Measurements from ENCODE around the gene PTCRA.

PTCRA gene

DNA sequence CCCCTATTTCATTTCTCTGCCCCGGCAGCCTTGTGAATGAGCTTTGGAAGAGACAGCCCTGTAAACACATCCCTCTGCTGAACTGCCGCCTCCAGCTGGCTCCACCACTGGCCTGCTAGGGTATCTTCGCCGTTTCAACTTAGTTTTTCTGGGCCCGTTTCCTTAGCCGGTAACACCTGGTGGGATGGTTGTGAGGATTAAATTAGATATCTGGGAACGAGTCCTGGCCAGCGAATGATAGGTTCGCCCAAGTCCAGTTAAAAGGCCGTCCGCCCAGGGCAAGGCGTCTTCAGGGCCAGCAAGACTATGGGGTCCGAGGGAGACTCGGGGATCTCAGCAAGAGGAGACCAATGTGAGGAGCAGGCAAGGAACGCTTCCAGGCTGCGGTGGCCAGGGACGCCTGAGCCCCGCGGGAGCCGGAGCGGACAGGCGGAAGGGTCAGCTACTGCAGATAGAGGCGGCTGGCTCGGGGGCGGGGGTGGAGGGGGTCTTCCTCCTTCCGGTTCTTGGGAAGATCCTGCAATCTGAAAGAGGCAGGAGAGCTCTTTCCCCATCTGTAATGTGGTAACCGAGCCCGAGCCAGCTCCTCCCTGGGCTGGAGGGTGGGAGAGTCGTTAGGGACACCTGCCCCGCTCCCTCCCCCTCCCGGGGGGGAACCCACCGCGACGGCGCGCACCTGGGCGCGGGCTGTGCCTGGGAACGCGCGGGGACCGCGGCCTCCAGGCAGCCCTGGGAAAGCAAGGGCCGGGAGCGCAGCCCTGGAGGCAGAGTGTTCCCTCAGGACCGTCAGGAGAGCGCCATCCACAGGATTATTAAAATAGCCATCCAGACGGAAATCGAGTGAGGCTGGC is 4.5 kb upstream of the PTCRA start:
- TF ChIP-seq, protein P1, sequence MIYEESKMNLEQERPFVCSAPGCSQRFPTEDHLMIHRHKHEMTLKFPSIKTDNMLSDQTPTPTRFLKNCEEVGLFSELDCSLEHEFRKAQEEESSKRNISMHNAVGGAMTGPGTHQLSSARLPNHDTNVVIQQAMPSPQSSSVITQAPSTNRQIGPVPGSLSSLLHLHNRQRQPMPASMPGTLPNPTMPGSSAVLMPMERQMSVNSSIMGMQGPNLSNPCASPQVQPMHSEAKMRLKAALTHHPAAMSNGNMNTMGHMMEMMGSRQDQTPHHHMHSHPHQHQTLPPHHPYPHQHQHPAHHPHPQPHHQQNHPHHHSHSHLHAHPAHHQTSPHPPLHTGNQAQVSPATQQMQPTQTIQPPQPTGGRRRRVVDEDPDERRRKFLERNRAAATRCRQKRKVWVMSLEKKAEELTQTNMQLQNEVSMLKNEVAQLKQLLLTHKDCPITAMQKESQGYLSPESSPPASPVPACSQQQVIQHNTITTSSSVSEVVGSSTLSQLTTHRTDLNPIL (CRISPR knock-in tag; IDR thresholded peaks at IDR 0.05; ENCODE audit: low read depth) = no peak
- TF ChIP-seq SNAI2 (CRISPR knock-in tag; IDR thresholded peaks at IDR 0.05) (no peak), ZFP3 (CRISPR knock-in tag; IDR thresholded peaks at IDR 0.05) (no peak), TCF4 (CRISPR knock-in tag; IDR thresholded peaks at IDR 0.05; ENCODE audit: borderline replicate concordance) (no peak), ISL1 (CRISPR knock-in tag; IDR thresholded peaks at IDR 0.05) (no peak), ARNTL (CRISPR knock-in tag; IDR thresholded peaks at IDR 0.05; ENCODE audit: borderline replicate concordance, low read depth) (no peak), GLIS3 (CRISPR knock-in tag; IDR thresholded peaks at IDR 0.05) (no peak), TOX (CRISPR knock-in tag; IDR thresholded peaks at IDR 0.05; ENCODE audit: borderline replicate concordance) (no peak), RARB (CRISPR knock-in tag; IDR thresholded peaks at IDR 0.05) (no peak), ZNF8 (CRISPR knock-in tag; IDR thresholded peaks at IDR 0.05) (no peak), ZC3H10 (CRISPR knock-in tag; IDR thresholded peaks at IDR 0.05) (no peak)
- TF ChIP-seq, protein P2, sequence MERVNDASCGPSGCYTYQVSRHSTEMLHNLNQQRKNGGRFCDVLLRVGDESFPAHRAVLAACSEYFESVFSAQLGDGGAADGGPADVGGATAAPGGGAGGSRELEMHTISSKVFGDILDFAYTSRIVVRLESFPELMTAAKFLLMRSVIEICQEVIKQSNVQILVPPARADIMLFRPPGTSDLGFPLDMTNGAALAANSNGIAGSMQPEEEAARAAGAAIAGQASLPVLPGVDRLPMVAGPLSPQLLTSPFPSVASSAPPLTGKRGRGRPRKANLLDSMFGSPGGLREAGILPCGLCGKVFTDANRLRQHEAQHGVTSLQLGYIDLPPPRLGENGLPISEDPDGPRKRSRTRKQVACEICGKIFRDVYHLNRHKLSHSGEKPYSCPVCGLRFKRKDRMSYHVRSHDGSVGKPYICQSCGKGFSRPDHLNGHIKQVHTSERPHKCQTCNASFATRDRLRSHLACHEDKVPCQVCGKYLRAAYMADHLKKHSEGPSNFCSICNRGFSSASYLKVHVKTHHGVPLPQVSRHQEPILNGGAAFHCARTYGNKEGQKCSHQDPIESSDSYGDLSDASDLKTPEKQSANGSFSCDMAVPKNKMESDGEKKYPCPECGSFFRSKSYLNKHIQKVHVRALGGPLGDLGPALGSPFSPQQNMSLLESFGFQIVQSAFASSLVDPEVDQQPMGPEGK (CRISPR knock-in tag; IDR thresholded peaks at IDR 0.05; ENCODE audit: borderline replicate concordance) = no peak
- TF ChIP-seq, protein P3, sequence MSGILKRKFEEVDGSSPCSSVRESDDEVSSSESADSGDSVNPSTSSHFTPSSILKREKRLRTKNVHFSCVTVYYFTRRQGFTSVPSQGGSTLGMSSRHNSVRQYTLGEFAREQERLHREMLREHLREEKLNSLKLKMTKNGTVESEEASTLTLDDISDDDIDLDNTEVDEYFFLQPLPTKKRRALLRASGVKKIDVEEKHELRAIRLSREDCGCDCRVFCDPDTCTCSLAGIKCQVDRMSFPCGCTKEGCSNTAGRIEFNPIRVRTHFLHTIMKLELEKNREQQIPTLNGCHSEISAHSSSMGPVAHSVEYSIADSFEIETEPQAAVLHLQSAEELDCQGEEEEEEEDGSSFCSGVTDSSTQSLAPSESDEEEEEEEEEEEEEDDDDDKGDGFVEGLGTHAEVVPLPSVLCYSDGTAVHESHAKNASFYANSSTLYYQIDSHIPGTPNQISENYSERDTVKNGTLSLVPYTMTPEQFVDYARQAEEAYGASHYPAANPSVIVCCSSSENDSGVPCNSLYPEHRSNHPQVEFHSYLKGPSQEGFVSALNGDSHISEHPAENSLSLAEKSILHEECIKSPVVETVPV (CRISPR knock-in tag; IDR thresholded peaks at IDR 0.05) = no peak
- no peak for ATAC-seq

DNA sequence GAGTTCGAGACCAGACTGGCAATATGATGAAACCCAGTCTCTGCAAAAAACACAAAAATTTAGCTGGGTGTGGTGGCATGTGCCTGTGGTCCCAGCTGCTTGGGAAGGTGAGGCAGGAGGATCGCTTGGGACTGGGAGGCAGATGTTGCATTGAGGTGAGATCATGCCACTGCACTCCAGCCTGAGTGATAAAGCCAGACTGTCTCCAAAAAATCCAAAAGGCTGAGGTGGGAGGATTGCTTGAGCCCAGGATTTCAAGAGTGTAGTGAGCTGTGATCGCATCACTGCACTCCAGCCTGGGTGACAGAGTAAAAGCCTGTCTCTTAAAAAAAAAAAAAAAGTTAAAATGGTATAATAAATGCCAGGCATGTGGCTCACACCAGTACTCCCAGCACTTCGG is 1.3 kb upstream of the PTCRA start:
- no peak for TF ChIP-seq BACH2 (CRISPR knock-in tag; IDR thresholded peaks at IDR 0.05; ENCODE audit: borderline replicate concordance)
- TF ChIP-seq, protein P1 (CRISPR knock-in tag; IDR thresholded peaks at IDR 0.05; ENCODE audit: low read depth) = no peak
- TF ChIP-seq ZNF565 (CRISPR knock-in tag; conservative IDR thresholded peaks at IDR 0.05; ENCODE audit: low read depth) = no peak
- no peak for TF ChIP-seq ESRRG (CRISPR knock-in tag; IDR thresholded peaks at IDR 0.05)
- TF ChIP-seq ARNTL (CRISPR knock-in tag; IDR thresholded peaks at IDR 0.05; ENCODE audit: borderline replicate concordance, low read depth) = no peak
- no peak for TF ChIP-seq OSR1 (CRISPR knock-in tag; IDR thresholded peaks at IDR 0.05)
- TF ChIP-seq, protein P4, sequence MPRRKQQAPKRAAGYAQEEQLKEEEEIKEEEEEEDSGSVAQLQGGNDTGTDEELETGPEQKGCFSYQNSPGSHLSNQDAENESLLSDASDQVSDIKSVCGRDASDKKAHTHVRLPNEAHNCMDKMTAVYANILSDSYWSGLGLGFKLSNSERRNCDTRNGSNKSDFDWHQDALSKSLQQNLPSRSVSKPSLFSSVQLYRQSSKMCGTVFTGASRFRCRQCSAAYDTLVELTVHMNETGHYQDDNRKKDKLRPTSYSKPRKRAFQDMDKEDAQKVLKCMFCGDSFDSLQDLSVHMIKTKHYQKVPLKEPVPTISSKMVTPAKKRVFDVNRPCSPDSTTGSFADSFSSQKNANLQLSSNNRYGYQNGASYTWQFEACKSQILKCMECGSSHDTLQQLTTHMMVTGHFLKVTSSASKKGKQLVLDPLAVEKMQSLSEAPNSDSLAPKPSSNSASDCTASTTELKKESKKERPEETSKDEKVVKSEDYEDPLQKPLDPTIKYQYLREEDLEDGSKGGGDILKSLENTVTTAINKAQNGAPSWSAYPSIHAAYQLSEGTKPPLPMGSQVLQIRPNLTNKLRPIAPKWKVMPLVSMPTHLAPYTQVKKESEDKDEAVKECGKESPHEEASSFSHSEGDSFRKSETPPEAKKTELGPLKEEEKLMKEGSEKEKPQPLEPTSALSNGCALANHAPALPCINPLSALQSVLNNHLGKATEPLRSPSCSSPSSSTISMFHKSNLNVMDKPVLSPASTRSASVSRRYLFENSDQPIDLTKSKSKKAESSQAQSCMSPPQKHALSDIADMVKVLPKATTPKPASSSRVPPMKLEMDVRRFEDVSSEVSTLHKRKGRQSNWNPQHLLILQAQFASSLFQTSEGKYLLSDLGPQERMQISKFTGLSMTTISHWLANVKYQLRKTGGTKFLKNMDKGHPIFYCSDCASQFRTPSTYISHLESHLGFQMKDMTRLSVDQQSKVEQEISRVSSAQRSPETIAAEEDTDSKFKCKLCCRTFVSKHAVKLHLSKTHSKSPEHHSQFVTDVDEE (CRISPR knock-in tag; IDR thresholded peaks at IDR 0.05) = no peak
- no peak for TF ChIP-seq TOX (CRISPR knock-in tag; IDR thresholded peaks at IDR 0.05; ENCODE audit: borderline replicate concordance)
- TF ChIP-seq SNAI2 (CRISPR knock-in tag; IDR thresholded peaks at IDR 0.05) = no peak
- no peak for TF ChIP-seq ISL1 (CRISPR knock-in tag; IDR thresholded peaks at IDR 0.05)
- no peak for TF ChIP-seq ZNF70 (CRISPR knock-in tag; IDR thresholded peaks at IDR 0.05)
- no peak for TF ChIP-seq PPARA (CRISPR knock-in tag; IDR thresholded peaks at IDR 0.05; ENCODE audit: borderline replicate concordance)
- no peak for TF ChIP-seq ZFP3 (CRISPR knock-in tag; IDR thresholded peaks at IDR 0.05)
- TF ChIP-seq ZFP30 (CRISPR knock-in tag; IDR thresholded peaks at IDR 0.05) = no peak
- no peak for TF ChIP-seq RARB (CRISPR knock-in tag; IDR thresholded peaks at IDR 0.05)
- TF ChIP-seq ZNF8 (CRISPR knock-in tag; IDR thresholded peaks at IDR 0.05) = no peak
- no peak for TF ChIP-seq CSDC2 (CRISPR knock-in tag; IDR thresholded peaks at IDR 0.05)
- TF ChIP-seq, protein P2 (CRISPR knock-in tag; IDR thresholded peaks at IDR 0.05; ENCODE audit: borderline replicate concordance) = no peak
- no peak for TF ChIP-seq TCF4 (CRISPR knock-in tag; IDR thresholded peaks at IDR 0.05; ENCODE audit: borderline replicate concordance)
- no peak for ATAC-seq
